ENCODE measurements around the gene CASK.

The CASK gene

GRCh38 chrX:41634284-41634683 is 289.1 kb downstream of the CASK start:
- Histone ChIP-seq H3K27me3 (ENCODE audit: control insufficient read depth, low read length) (no peaks in the 10 kb centered on the region), H3K4me1 (ENCODE audit: control insufficient read depth, low read length) (peaks cover 10% of the 10 kb centered on the region), H3K9me3 (ENCODE audit: control insufficient read depth, insufficient read depth, low read length) (no peaks in the 10 kb centered on the region), H3K4me3 (ENCODE audit: low read length) (no peak overlapping the region), H3K4me2 (ENCODE audit: low read length) (no peak overlapping the region), H3K9me2 (replicated peaks; ENCODE audit: control insufficient read depth, low read length) (no peaks in the 10 kb centered on the region), H3K79me2 (ENCODE audit: control insufficient read depth, low read length) (no peaks in the 10 kb centered on the region), H4K20me1 (ENCODE audit: control insufficient read depth, insufficient read depth, low read depth, low read length) (no peaks in the 10 kb centered on the region), H3K36me3 (ENCODE audit: control insufficient read depth, low read length) (no peaks in the 10 kb centered on the region), H3K27ac (ENCODE audit: low read depth, low read length) (no peak overlapping the region), H3F3A (ENCODE audit: control insufficient read depth, insufficient read depth) (no peaks in the 10 kb centered on the region)
- TF ChIP-seq CTCF (IDR thresholded peaks at IDR 0.05; ENCODE audit: low read depth, low read length, poor library complexity, severe bottlenecking) (no peak), EZH2phosphoT487 (IDR thresholded peaks at IDR 0.05; ENCODE audit: borderline replicate concordance, low read length) (no peak)

GRCh38 chrX:41630091-41630490 is 293.3 kb downstream of the CASK start:
- no peaks in the 10 kb centered on the region for H3K79me2 ChIP-seq (ENCODE audit: control insufficient read depth, low read length)
- H4K20me1 ChIP-seq (ENCODE audit: control insufficient read depth, insufficient read depth, low read depth, low read length) = no peaks in the 10 kb centered on the region
- TF ChIP-seq CTCF (IDR thresholded peaks at IDR 0.05; ENCODE audit: low read depth, low read length, poor library complexity, severe bottlenecking) (no peak), EZH2phosphoT487 (IDR thresholded peaks at IDR 0.05; ENCODE audit: borderline replicate concordance, low read length) (no peak)
- no peaks in the 10 kb centered on the region for H3K9me3 ChIP-seq (ENCODE audit: control insufficient read depth, insufficient read depth, low read length)
- H3K27me3 ChIP-seq (ENCODE audit: control insufficient read depth, low read length) = no peaks in the 10 kb centered on the region
- 0 out of 2 replicates have a peak, but pooled peaks cover 3% of the 10 kb centered on the region for H3K4me1 ChIP-seq (ENCODE audit: control insufficient read depth, low read length)
- H3K4me2 ChIP-seq (ENCODE audit: low read length) = no peak overlapping the region
- no peaks in the 10 kb centered on the region for H3K36me3 ChIP-seq (ENCODE audit: control insufficient read depth, low read length)
- no peaks in the 10 kb centered on the region for H3F3A ChIP-seq (ENCODE audit: control insufficient read depth, insufficient read depth)
- H3K9me2 ChIP-seq (replicated peaks; ENCODE audit: control insufficient read depth, low read length) = no peaks in the 10 kb centered on the region
- no peak overlapping the region for H3K4me3 ChIP-seq (ENCODE audit: low read length)
- H3K27ac ChIP-seq (ENCODE audit: low read depth, low read length) = no peak overlapping the region

- TF ChIP-seq EZH2phosphoT487 (IDR thresholded peaks at IDR 0.05; ENCODE audit: borderline replicate concordance, low read length) (no peak), CTCF (IDR thresholded peaks at IDR 0.05; ENCODE audit: low read depth, low read length, poor library complexity, severe bottlenecking) (no peak)
- Histone ChIP-seq H3K27me3 (ENCODE audit: control insufficient read depth, low read length) (no peaks in the 10 kb centered on the region), H3F3A (ENCODE audit: control insufficient read depth, insufficient read depth) (no peaks in the 10 kb centered on the region), H3K9me2 (replicated peaks; ENCODE audit: control insufficient read depth, low read length) (no peaks in the 10 kb centered on the region), H3K4me1 (ENCODE audit: control insufficient read depth, low read length) (0 out of 2 replicates have a peak, but pooled peaks cover 3% of the 10 kb centered on the region), H3K4me3 (ENCODE audit: low read length) (no peak overlapping the region), H3K79me2 (ENCODE audit: control insufficient read depth, low read length) (no peaks in the 10 kb centered on the region), H3K4me2 (ENCODE audit: low read length) (no peak overlapping the region), H4K20me1 (ENCODE audit: control insufficient read depth, insufficient read depth, low read depth, low read length) (no peaks in the 10 kb centered on the region), H3K36me3 (ENCODE audit: control insufficient read depth, low read length) (no peaks in the 10 kb centered on the region), H3K9me3 (ENCODE audit: control insufficient read depth, insufficient read depth, low read length) (no peaks in the 10 kb centered on the region), H3K27ac (ENCODE audit: low read depth, low read length) (no peak overlapping the region)
These were observed 293.8 kb downstream of the CASK start for GRCh38 chrX:41629539-41629938.
